RWPE2 (cell line): ENCODE measurements around the gene PDE3B.

Experiments used
- ATAC-seq: fragments of 200-7000 bp; cut with Tn5 transposase; 3 replicates; pipeline ENCODE4 v1.9.1; 2021; ENCODE audit warnings: low read depth
- DNase-seq: peaks from one replicate; pipeline ENCODE4 v3.0.0-alpha.2; 2020; ENCODE audit warnings: low spot score
- H3K27ac ChIP-seq: fragments of 450-650 bp; 2 replicates; pipeline ENCODE4 v1.5.1; 2017; ENCODE audit warnings: mild to moderate bottlenecking; ENCODE audit not compliant: poor library complexity, severe bottlenecking
- H3K27me3 ChIP-seq: fragments of 250-450 bp; sonication (Bioruptor Pico); 2 replicates; pipeline ENCODE4 v1.5.1; 2021; ENCODE audit warnings: mild to moderate bottlenecking, moderate library complexity; ENCODE audit not compliant: insufficient read depth, poor library complexity, severe bottlenecking
- H3K36me3 ChIP-seq: fragments of 250-450 bp; sonication (Bioruptor Pico); 2 replicates; pipeline ENCODE4 v1.5.1; 2020; ENCODE audit warnings: low read depth, mild to moderate bottlenecking, moderate library complexity
- H3K4me1 ChIP-seq: fragments of 250-450 bp; sonication (Bioruptor Pico); 2 replicates; pipeline ENCODE4 v1.5.1; 2021; ENCODE audit warnings: mild to moderate bottlenecking, moderate library complexity; ENCODE audit not compliant: insufficient read depth, poor library complexity, severe bottlenecking
- H3K4me3 ChIP-seq: fragments of 250-450 bp; sonication (Bioruptor Pico); 2 replicates; pipeline ENCODE4 v1.5.1; 2021; ENCODE audit warnings: mild to moderate bottlenecking, moderate library complexity; ENCODE audit not compliant: severe bottlenecking
- H3K9me3 ChIP-seq: fragments of 250-450 bp; sonication (Bioruptor Pico); 2 replicates; pipeline ENCODE4 v1.5.1; 2021; ENCODE audit warnings: mild to moderate bottlenecking, moderate library complexity; ENCODE audit not compliant: severe bottlenecking
- TF ChIP-seq, protein P1 (sequence below): fragments of 450-650 bp; IDR thresholded peaks from one replicate; pipeline ENCODE4 v1.5.1; 2017; ENCODE audit warnings: mild to moderate bottlenecking, moderate library complexity; ENCODE audit not compliant: poor library complexity, severe bottlenecking

Gene PDE3B

DNA sequence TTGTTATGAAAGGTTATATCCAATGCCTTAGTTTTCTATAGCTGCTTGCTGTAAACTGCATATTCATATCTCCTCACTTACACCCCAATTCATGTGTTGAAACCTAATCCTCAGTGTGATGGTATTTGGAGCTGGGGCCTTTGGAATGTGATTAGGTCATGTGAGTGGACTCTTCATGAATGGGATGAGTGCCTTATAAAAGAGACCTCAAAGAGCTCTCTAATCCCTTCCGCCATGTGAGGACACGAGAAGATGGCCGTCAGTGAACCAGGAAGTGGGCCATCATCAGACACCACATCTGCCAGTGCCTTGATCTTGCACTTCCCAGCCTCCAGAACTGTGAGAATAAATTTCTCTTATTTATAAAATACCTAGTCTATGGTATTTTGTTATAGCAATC, 169.2 kb downstream of the PDE3B start:
- no peak overlapping the region for H3K4me3 ChIP-seq
- H3K27ac ChIP-seq, result no peak overlapping the region
- no peaks in the 10 kb centered on the region for H3K36me3 ChIP-seq
- DNase-seq, result no peak
- H3K9me3 ChIP-seq, result no peaks in the 10 kb centered on the region
- no peaks in the 10 kb centered on the region for H3K4me1 ChIP-seq
- H3K27me3 ChIP-seq, result no peaks in the 10 kb centered on the region
- TF ChIP-seq, protein P1, sequence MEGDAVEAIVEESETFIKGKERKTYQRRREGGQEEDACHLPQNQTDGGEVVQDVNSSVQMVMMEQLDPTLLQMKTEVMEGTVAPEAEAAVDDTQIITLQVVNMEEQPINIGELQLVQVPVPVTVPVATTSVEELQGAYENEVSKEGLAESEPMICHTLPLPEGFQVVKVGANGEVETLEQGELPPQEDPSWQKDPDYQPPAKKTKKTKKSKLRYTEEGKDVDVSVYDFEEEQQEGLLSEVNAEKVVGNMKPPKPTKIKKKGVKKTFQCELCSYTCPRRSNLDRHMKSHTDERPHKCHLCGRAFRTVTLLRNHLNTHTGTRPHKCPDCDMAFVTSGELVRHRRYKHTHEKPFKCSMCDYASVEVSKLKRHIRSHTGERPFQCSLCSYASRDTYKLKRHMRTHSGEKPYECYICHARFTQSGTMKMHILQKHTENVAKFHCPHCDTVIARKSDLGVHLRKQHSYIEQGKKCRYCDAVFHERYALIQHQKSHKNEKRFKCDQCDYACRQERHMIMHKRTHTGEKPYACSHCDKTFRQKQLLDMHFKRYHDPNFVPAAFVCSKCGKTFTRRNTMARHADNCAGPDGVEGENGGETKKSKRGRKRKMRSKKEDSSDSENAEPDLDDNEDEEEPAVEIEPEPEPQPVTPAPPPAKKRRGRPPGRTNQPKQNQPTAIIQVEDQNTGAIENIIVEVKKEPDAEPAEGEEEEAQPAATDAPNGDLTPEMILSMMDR, result no peak
- no peak for ATAC-seq

GRCh38 chr11:14813516-14813915, 169.9 kb downstream of the PDE3B start:
- no peak for ATAC-seq

DNA sequence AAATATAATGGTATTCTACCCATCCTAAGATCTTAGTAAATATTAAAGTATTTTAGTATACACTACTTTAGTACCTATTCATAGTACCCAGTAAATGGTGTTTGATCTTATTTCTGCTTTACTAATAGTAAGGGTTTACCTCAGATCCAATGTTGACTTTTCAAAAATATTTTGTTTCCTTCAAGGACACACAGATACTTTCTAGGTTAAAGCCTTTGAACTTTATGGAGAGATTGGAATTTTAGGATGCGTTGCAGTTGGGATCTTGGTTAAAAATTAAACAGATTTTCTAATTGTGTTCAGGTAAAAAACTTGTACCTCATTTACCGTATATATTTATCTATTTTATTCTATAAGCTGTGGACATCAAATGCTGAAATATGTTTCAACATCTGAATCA, 175.2 kb downstream of the PDE3B start:
- DNase-seq (no peak), ATAC-seq (no peak)
- H3K4me1 ChIP-seq, result no peaks in the 10 kb centered on the region
- no peak overlapping the region for H3K4me3 ChIP-seq
- no peaks in the 10 kb centered on the region for H3K27me3 ChIP-seq
- TF ChIP-seq, protein P1, result no peak
- H3K9me3 ChIP-seq, result peaks cover 2% of the 10 kb centered on the region
- H3K27ac ChIP-seq, result no peak overlapping the region
- H3K36me3 ChIP-seq, result no peaks in the 10 kb centered on the region

More at GRCh38 chr11:14813516-14813915, 169.9 kb downstream of the PDE3B start:
- no peaks in the 10 kb centered on the region for H3K4me1 ChIP-seq
- H3K9me3 ChIP-seq, result no peaks in the 10 kb centered on the region
- TF ChIP-seq, protein P1, result no peak
- no peak overlapping the region for H3K4me3 ChIP-seq
- no peaks in the 10 kb centered on the region for H3K36me3 ChIP-seq
- no peak overlapping the region for H3K27ac ChIP-seq
- no peaks in the 10 kb centered on the region for H3K27me3 ChIP-seq
- DNase-seq, result no peak

GRCh38 chr11:14819596-14819995, 176.0 kb downstream of the PDE3B start:
- no peak overlapping the region for H3K4me3 ChIP-seq
- H3K27me3 ChIP-seq, result no peaks in the 10 kb centered on the region
- DNase-seq (no peak), ATAC-seq (no peak)
- H3K27ac ChIP-seq, result no peak overlapping the region
- H3K4me1 ChIP-seq, result no peaks in the 10 kb centered on the region
- H3K9me3 ChIP-seq, result peaks cover 2% of the 10 kb centered on the region
- TF ChIP-seq, protein P1, result no peak
- no peaks in the 10 kb centered on the region for H3K36me3 ChIP-seq

- TF ChIP-seq, protein P1, result no peak
- no peak for ATAC-seq
- Histone ChIP-seq H3K36me3 (no peaks in the 10 kb centered on the region), H3K27me3 (no peaks in the 10 kb centered on the region), H3K4me3 (no peak overlapping the region), H3K4me1 (no peaks in the 10 kb centered on the region), H3K27ac (no peak overlapping the region), H3K9me3 (peaks cover 2% of the 10 kb centered on the region)
- no peak for DNase-seq
Observed at GRCh38 chr11:14821031-14821430, 177.4 kb downstream of the PDE3B start.
